Sigmoid colon (tissue), 3 donors: ENCODE results near the gene AATF.

Experiments used
- POLR2A ChIP-seq, 2 donors: fragments of 450-650 bp; IDR thresholded peaks; one replicate each; pipeline ENCODE4 v1.6.1; 2016; ENCODE audit warnings: antibody characterized with exemption in 2 of 2, mild to moderate bottlenecking in 2 of 2, moderate library complexity in 2 of 2
- TF ChIP-seq, protein P1 (sequence below), 4 experiments: fragments of 450-650 bp in 3 of 4; fragments of 200-600 bp in 1 of 4; IDR thresholded peaks; one replicate each; pipeline ENCODE4 v1.5.1; 2016 to 2019; ENCODE audit warnings: antibody characterized with exemption in 4 of 4, mild to moderate bottlenecking in 3 of 4, moderate library complexity in 2 of 4

DNA sequence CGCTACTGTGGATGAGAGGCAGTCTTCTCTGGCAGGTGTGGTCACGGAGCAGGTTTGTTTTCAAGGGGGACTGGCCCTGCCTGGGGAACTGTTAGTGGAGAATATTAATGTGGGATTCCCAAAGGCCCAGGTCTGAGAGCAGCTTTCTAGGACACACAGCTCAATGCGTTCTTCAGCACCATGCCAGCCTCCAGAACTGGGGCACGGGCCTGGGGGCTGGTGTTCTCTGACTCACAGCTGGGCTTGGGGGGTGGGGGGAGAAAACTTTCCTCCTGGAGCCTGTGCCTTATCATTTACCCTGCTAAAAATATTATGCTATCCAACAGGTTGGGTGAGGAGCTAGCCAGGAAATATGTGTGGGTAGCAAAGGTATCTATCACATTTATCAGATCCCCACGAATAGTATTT is 24.9 kb upstream of the AATF start:
- TF ChIP-seq POLR2A (IDR thresholded peaks at IDR 0.05): no peak
- TF ChIP-seq, protein P1, sequence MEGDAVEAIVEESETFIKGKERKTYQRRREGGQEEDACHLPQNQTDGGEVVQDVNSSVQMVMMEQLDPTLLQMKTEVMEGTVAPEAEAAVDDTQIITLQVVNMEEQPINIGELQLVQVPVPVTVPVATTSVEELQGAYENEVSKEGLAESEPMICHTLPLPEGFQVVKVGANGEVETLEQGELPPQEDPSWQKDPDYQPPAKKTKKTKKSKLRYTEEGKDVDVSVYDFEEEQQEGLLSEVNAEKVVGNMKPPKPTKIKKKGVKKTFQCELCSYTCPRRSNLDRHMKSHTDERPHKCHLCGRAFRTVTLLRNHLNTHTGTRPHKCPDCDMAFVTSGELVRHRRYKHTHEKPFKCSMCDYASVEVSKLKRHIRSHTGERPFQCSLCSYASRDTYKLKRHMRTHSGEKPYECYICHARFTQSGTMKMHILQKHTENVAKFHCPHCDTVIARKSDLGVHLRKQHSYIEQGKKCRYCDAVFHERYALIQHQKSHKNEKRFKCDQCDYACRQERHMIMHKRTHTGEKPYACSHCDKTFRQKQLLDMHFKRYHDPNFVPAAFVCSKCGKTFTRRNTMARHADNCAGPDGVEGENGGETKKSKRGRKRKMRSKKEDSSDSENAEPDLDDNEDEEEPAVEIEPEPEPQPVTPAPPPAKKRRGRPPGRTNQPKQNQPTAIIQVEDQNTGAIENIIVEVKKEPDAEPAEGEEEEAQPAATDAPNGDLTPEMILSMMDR (IDR thresholded peaks at IDR 0.05): no peak
